ELR (cell line): ENCODE measurements around the gene MMP24.
"Not testable (repeated sequence)": the region's sequence is repeated elsewhere in the genome, so short reads cannot be mapped to it uniquely, and the experiment has no call there.

Experiments
- DNase-seq: peaks from one replicate; pipeline ENCODE4 v3.0.0-alpha.2; 2015; ENCODE audit warnings: low read depth

The MMP24 gene

GRCh38 chr20:35226126-35226883 lies at the start of gene MMP24:
TSS of gene MMP24 (plus strand) at chr20:35226690. CDS start at chr20:35226739, 49 bp downstream.
- DNase-seq = no peak

- DNase-seq = no peak
These were observed 46.9 kb upstream of the MMP24 start for GRCh38 chr20:35179292-35180212.

- no peak for DNase-seq
These were observed 46.2 kb upstream of the MMP24 start for GRCh38 chr20:35180266-35180665.

DNA sequence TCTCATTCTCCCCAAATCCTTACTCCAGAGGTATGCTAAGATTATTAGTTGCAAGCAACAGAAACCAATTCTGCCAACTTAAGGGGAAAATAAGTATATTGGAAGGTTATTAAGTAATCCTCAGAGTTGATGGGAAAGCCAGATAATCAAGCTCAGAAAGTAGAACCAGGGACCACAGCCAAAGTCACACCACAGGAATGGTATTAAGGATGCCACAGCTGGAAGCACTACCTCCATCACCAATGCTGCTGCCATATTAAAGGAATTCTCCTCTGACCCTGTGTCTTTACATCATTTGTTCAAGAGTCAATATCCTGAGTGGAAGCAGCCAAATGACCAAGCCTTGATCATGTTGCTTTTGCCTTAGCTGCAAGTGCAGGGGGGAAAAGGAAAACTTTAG lies 44.8 kb upstream of the MMP24 start:
- DNase-seq = no peak

- not testable (repeated sequence) for DNase-seq
These were observed 39.7 kb upstream of the MMP24 start for GRCh38 chr20:35186691-35187289.

DNA sequence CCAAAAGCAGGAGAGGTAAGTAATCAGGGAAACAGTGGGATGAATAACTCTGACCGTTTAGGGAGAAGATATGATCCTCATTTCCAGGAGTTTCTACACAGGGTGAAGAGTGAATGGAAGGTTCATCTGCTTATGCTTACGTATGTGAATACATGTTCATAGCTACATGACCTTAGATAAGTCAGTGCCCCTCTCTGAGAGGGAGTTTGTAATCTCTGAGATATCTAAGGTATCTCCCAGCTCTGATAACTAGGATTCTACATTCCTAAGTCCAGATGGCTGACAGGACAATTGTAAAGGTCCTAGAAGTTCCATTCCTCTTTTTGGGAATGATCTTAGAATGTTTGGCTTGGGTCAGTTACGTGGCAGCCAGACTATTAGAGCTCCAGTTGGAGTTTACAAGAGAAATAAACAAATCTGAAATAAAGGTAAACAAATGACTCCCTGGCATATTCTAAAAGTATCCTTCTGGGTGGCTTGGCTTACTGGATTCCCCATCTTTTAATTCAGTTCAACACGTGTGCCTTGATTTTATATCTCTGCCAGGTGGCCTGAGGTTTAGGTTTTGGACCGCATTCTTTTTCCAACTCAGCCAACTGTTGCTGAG lies 38.8 kb upstream of the MMP24 start:
- DNase-seq = no peak

- DNase-seq = not testable (repeated sequence)
These were observed 37.3 kb upstream of the MMP24 start for GRCh38 chr20:35189223-35189622.

DNA sequence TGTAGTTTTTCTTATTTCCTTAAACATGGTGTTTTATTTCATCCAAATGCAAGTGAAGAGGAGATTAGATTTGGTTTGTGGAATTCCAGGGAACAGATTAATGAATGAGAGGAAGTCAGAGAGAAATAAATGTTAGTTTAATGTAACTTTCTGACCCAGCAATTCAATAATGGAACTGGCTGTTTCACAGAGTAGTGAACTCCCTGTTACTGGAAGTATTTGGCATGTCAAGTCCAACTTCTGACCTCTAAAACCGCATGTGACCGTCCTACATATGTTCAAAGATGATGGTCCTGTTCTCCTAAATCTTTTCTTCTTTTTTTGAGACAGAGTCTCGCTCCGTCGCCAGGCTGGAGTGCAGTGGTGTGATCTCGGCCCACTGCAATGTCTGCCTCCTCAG lies 35.9 kb upstream of the MMP24 start:
- no peak for DNase-seq

GRCh38 chr20:35191419-35192117 lies 34.9 kb upstream of the MMP24 start:
- DNase-seq = no peak

GRCh38 chr20:35192118-35192872 lies 34.2 kb upstream of the MMP24 start:
- DNase-seq = no peak

DNA sequence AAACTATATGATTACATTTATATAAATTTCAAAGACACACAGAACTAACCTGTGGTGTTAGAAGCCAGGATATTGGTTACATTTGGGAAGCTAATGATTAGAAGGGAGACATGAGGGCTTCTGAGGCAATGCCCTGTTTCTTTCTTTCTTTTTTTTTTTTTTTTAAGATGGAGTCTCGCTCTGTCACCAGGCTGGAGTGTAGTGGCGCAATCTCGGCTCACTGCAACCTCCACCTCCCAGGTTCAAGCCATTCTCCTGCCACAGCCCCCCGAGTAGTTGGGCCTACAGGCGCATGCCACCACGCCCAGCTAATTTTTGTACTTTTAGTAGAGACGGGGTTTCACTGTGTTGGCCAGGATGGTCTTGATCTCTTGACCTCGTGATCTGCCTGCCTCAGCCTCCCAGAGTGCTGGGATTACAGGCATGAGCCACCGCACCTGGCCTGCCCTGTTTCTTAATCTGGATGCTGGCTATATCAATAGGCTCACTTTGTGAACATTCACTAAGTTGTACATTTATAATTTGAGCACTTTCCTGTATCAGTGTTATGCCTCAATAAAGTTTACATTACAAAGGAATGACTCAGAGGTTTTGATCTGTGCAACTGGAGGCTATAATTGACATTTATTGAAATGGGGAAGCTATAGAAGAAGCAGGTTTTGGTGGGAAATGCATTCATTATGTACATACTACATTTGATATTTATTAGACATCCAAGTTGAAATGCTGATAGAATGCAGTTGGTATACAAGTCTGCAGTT lies 33.3 kb upstream of the MMP24 start:
- DNase-seq = peak; percentile 49

GRCh38 chr20:35196313-35196712 lies 30.2 kb upstream of the MMP24 start:
- peak; percentile 21 for DNase-seq

DNA sequence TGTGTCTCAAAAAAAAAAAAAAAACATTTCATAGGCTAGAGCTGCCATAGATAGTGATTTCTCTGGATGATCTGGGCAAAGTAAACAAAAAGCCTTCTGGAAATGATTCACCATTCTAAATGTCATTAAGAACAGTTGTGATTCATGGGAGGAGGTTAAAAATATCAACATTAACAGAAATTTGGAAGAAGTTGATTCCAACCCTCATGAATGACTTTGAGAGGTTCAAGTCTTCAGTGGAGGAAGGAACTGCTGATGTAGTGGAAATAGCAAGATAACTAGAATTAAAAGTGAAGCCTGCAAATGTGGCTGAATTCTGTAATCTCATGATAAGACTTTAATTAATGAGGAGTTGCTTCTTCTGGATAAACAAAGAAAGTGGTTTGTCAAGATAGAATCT lies 26.8 kb upstream of the MMP24 start:
- peak; percentile 80 for DNase-seq

DNA sequence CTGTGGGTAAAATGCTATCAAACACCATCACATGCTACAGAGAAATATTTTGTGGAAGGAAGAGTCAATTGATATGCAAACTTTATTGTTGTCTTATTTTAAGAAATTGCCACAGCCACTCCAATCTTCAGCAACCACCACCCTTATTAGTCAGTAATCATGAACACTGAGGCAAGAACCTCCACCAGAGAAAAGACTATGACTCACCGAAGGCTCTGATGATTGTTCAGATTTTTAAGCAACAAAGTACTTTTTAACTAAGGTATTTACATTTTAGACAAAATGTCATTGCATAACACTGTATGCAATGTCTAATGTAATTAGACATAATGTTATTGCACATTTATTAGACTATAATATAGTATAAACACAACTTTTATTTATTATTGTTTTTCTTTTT lies 26.2 kb upstream of the MMP24 start:
- peak; percentile 90 for DNase-seq

GRCh38 chr20:35201467-35201866 lies 25.0 kb upstream of the MMP24 start:
- not testable (repeated sequence) for DNase-seq

DNA sequence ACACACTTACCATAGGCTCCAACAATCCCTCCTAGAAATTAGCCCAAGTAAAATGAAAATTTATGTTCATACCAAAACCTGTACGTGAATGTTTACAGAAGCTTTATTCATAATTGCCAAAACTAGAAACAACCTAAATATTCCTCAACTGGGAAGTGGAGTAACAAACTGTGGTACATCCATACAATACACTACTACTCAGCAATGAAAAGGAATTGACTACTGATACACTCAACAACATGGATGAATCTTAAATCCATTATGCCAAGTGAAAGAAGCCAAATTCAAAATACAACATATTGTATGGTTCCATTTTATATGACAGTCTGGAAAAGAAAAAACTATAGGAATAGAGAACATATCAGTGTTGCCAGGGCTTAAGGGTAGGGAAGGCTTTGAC lies 19.7 kb upstream of the MMP24 start:
- DNase-seq = no peak

- DNase-seq = peak; percentile 88
These were observed 18.4 kb upstream of the MMP24 start for GRCh38 chr20:35207950-35208611.

DNA sequence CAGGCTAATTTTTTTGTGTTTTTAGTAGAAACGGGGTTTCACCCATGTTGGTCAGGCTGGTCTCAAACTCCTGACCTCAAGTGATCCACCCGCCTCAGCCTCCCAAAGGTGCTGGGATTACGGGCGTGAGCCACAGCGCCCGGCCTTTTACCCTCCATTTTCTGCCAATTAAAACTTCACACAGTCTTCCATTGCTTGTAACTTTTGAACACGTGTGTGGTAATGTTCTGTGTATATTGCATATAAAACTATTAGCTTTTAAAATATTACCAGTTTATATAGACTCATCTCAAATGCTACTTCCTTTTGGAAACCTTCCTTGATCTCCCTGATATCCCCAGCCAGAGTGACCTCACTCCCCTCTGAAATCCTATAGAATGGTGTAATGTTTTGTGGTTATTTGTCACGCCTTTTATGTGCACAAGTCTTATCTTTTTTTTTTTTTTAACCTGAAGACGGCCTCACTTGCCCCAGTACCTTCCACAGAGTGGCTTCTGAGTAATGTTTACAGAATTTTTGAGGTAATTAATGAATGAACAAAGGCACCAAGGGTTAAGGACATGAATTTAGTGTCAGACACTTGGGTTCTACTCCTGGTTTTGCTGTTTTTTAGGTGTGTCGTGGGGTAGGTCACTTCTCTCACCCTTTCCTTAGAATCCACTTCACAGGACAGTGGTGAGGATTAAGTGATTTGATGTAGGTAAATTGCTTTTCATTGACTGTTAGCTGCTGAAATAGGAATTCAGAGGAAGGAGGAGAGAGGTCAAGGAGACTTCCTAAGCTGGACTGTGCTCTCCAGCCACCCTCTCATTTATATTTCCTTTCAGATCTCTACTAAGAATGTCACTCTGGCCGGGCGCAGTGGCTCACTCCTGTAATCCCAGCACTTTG lies 11.2 kb upstream of the MMP24 start:
- DNase-seq = peak; percentile 94

GRCh38 chr20:35216541-35216940 lies 9.9 kb upstream of the MMP24 start:
- peak; percentile 70 for DNase-seq
